ACC112 (cell line): ENCODE measurements around the gene HNRNPF.
A peak's percentile ranks its signal among the peaks of the same experiment; 100 is the strongest.
"Not testable (repeated sequence)": the region's sequence is repeated elsewhere in the genome, so short reads cannot be mapped to it uniquely, and the experiment has no call there.

Experiments used
- H2AFZ ChIP-seq: fragments of 200-600 bp; sonication (generic); one replicate; pipeline ENCODE4 v1.6.0; 2017; ENCODE audit warnings: antibody characterized with exemption, low read length; ENCODE audit not compliant: unreplicated experiment
- H3K27ac ChIP-seq: fragments of 200-600 bp; sonication (generic); 2 replicates; pipeline ENCODE4 v1.5.1; 2014; ENCODE audit warnings: low read depth, mild to moderate bottlenecking, antibody characterized with exemption, low read length, moderate library complexity
- H3K27me3 ChIP-seq: fragments of 200-600 bp; sonication (generic); 2 replicates; pipeline ENCODE4 v1.6.1; 2014; ENCODE audit warnings: mild to moderate bottlenecking, antibody characterized with exemption, low read length, moderate library complexity, mixed read lengths; ENCODE audit not compliant: insufficient read depth
- H3K36me3 ChIP-seq: fragments of 200-600 bp; sonication (generic); 2 replicates; pipeline ENCODE4 v1.6.1; 2016; ENCODE audit warnings: mild to moderate bottlenecking, antibody characterized with exemption, low read length, moderate library complexity, mixed read lengths; ENCODE audit not compliant: insufficient read depth
- H3K4me1 ChIP-seq: fragments of 200-600 bp; sonication (generic); one replicate; pipeline ENCODE4 v1.6.1; 2016; ENCODE audit warnings: low read length, mixed read lengths; ENCODE audit not compliant: insufficient read depth, unreplicated experiment, control insufficient read depth
- H3K4me3 ChIP-seq: fragments of 200-600 bp; sonication (generic); 2 replicates; pipeline ENCODE4 v1.5.1; 2014; ENCODE audit warnings: mild to moderate bottlenecking, low read depth, low read length
- H3K79me2 ChIP-seq: fragments of 200-600 bp; sonication (generic); one replicate; pipeline ENCODE4 v1.6.0; 2016; ENCODE audit warnings: low read length; ENCODE audit not compliant: control insufficient read depth, unreplicated experiment, insufficient read depth

The HNRNPF gene

GRCh38 chr10:43440463-43441134, 31.6 kb upstream of the HNRNPF start:
- Histone ChIP-seq H3K4me3 (no peak overlapping the region), H3K27me3 (no peaks in the 10 kb centered on the region), H3K4me1 (no peaks in the 10 kb centered on the region), H3K36me3 (0 out of 2 replicates have a peak, but pooled peaks cover 8% of the 10 kb centered on the region), H2AFZ (no peak overlapping the region), H3K79me2 (peaks cover under 1% of the 10 kb centered on the region), H3K27ac (no peak overlapping the region)

- Histone ChIP-seq H3K4me1 (peaks cover 4% of the 10 kb centered on the region), H3K27ac (peak overlapping the region; percentile 88), H3K36me3 (no peaks in the 10 kb centered on the region), H2AFZ (peak overlapping the region; percentile 55), H3K79me2 (peaks cover 7% of the 10 kb centered on the region), H3K27me3 (no peaks in the 10 kb centered on the region), H3K4me3 (peak overlapping the region; percentile 87)
Measured at GRCh38 chr10:43437141-43437870, 28.3 kb upstream of the HNRNPF start.

- Histone ChIP-seq H3K27ac (peak within 1 kb of the TSS; percentile 88), H3K4me1 (peaks cover 4% of the 10 kb centered on the region), H3K79me2 (peaks cover 7% of the 10 kb centered on the region), H2AFZ (peak within 1 kb of the TSS; percentile 55), H3K27me3 (no peaks in the 10 kb centered on the region), H3K36me3 (no peaks in the 10 kb centered on the region), H3K4me3 (peak within 1 kb of the TSS; percentile 87)
Measured at GRCh38 chr10:43436291-43437140, 27.5 kb upstream of the HNRNPF start, which contains the start of gene ZNF487. Gene ZNF487 (plus strand): TSS chr10:43437111. CDS start chr10:43475814, 38,703 bp downstream.

- Histone ChIP-seq H3K27ac (no peak overlapping the region), H2AFZ (no peak overlapping the region), H3K4me1 (peaks cover 4% of the 10 kb centered on the region), H3K79me2 (peaks cover 7% of the 10 kb centered on the region), H3K36me3 (no peaks in the 10 kb centered on the region), H3K4me3 (no peak overlapping the region), H3K27me3 (no peaks in the 10 kb centered on the region)
Measured at GRCh38 chr10:43430926-43431663, 22.1 kb upstream of the HNRNPF start.

- no peaks in the 10 kb centered on the region for H3K79me2 ChIP-seq
- H3K36me3 ChIP-seq, result no peaks in the 10 kb centered on the region
- H3K4me1 ChIP-seq, result peaks cover under 1% of the 10 kb centered on the region
- no peak overlapping the region for H3K27ac ChIP-seq
- no peak overlapping the region for H3K4me3 ChIP-seq
- no peak overlapping the region for H2AFZ ChIP-seq
- no peaks in the 10 kb centered on the region for H3K27me3 ChIP-seq
Measured at GRCh38 chr10:43427166-43427825, 18.3 kb upstream of the HNRNPF start.

GRCh38 chr10:43426476-43426875, 17.5 kb upstream of the HNRNPF start:
- not testable (repeated sequence) for H3K79me2 ChIP-seq, H2AFZ ChIP-seq, H3K27me3 ChIP-seq, H3K4me3 ChIP-seq, H3K4me1 ChIP-seq, H3K36me3 ChIP-seq, H3K27ac ChIP-seq

GRCh38 chr10:43424416-43424815, 15.4 kb upstream of the HNRNPF start:
- Histone ChIP-seq H3K4me3 (no peak overlapping the region), H2AFZ (no peak overlapping the region), H3K36me3 (no peaks in the 10 kb centered on the region), H3K4me1 (peaks cover 13% of the 10 kb centered on the region), H3K79me2 (no peaks in the 10 kb centered on the region), H3K27me3 (no peaks in the 10 kb centered on the region), H3K27ac (no peak overlapping the region)

- Histone ChIP-seq H3K4me3 (peak overlapping the region; percentile 81; the same call in 1 of the 2 replicates), H3K4me1 (peaks cover 13% of the 10 kb centered on the region), H3K27ac (peak overlapping the region; percentile 97)
- H3K36me3 ChIP-seq, H2AFZ ChIP-seq, H3K27me3 ChIP-seq, H3K79me2 ChIP-seq: not testable (repeated sequence)
Measured at GRCh38 chr10:43421944-43422343, 13.0 kb upstream of the HNRNPF start.

- Histone ChIP-seq H3K27ac (peak overlapping the region; percentile 97), H3K4me1 (peaks cover 13% of the 10 kb centered on the region), H3K4me3 (peak overlapping the region; percentile 81), H3K36me3 (no peaks in the 10 kb centered on the region), H2AFZ (peak overlapping the region; percentile 8), H3K27me3 (no peaks in the 10 kb centered on the region), H3K79me2 (no peaks in the 10 kb centered on the region)
Measured at GRCh38 chr10:43421519-43421918, 12.5 kb upstream of the HNRNPF start.

DNA sequence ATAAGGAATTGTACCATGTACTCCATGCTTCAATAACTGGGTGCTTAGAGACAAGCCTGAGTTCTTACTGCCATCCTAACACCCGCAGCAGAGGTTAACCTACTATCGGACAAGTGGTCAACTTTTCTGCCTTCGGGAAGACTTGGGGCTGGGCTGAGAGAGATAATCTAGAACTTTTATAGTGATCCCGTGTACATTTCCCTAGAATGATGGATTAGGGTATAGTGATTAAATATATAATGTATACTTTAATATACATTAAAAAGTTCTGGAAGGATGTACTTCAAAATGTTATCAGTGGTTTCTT, 12.2 kb upstream of the HNRNPF start:
- Histone ChIP-seq H3K27ac (peak overlapping the region; percentile 97), H3K27me3 (no peaks in the 10 kb centered on the region), H3K4me1 (peaks cover 13% of the 10 kb centered on the region), H3K79me2 (no peaks in the 10 kb centered on the region), H3K4me3 (peak overlapping the region; percentile 81), H2AFZ (peak overlapping the region; percentile 76), H3K36me3 (no peaks in the 10 kb centered on the region)
